ENCODE results near the gene MB. TPM values are rescaled to one million over a fixed set of nuclear protein-coding genes. Genes with fewer than 3 reads are reported as not detected.

Gene MB
- total and polyA plus RNA-seq, 3 donors from 2014 or later, result 0.93 to 62.6 (median 2.2) TPM

DNA sequence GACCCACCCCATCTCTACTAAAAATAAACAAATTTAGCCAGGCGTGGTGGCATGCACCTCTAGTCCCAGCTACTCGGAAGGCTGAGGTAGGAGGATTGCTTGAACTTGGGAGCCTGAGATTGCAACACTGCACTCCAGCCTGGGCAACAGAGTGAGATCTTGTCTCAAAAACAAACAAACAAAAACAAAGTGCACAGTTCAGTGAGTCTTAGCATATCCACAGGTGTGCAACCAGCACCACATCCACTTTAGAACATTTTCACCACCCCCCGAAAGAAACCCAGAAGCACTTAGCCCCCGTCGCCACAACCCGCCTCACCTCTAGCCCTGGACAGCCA lies 27.4 kb downstream of the MB start:
- WGBS, 2 donors, result 91 to 99% methylated on average over 6 of the region's 6 CpGs
- Histone ChIP-seq H3K9me3 (no peaks in the 10 kb centered on the region), H3K36me3 (ENCODE audit: low read depth, missing control alignments) (no peaks in the 10 kb centered on the region), H3K4me3 (no peak overlapping the region), H3K27ac (no peak overlapping the region), H3K4me1 (peaks cover 13% of the 10 kb centered on the region), H3K27me3 (no peaks in the 10 kb centered on the region)
- no peak for DNase-seq
- intact Hi-C loops (cut with DNase I; ENCODE audit: low total_unique reads), result loop anchor here (10.0 kb wide), 2 partner anchors 165 to 235 kb away; no protein-coding TSS in a partner anchor
- TF ChIP-seq, protein P1, sequence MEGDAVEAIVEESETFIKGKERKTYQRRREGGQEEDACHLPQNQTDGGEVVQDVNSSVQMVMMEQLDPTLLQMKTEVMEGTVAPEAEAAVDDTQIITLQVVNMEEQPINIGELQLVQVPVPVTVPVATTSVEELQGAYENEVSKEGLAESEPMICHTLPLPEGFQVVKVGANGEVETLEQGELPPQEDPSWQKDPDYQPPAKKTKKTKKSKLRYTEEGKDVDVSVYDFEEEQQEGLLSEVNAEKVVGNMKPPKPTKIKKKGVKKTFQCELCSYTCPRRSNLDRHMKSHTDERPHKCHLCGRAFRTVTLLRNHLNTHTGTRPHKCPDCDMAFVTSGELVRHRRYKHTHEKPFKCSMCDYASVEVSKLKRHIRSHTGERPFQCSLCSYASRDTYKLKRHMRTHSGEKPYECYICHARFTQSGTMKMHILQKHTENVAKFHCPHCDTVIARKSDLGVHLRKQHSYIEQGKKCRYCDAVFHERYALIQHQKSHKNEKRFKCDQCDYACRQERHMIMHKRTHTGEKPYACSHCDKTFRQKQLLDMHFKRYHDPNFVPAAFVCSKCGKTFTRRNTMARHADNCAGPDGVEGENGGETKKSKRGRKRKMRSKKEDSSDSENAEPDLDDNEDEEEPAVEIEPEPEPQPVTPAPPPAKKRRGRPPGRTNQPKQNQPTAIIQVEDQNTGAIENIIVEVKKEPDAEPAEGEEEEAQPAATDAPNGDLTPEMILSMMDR (IDR thresholded peaks at IDR 0.05), result no peak
- no peak for TF ChIP-seq POLR2A (IDR thresholded peaks at IDR 0.05)

DNA sequence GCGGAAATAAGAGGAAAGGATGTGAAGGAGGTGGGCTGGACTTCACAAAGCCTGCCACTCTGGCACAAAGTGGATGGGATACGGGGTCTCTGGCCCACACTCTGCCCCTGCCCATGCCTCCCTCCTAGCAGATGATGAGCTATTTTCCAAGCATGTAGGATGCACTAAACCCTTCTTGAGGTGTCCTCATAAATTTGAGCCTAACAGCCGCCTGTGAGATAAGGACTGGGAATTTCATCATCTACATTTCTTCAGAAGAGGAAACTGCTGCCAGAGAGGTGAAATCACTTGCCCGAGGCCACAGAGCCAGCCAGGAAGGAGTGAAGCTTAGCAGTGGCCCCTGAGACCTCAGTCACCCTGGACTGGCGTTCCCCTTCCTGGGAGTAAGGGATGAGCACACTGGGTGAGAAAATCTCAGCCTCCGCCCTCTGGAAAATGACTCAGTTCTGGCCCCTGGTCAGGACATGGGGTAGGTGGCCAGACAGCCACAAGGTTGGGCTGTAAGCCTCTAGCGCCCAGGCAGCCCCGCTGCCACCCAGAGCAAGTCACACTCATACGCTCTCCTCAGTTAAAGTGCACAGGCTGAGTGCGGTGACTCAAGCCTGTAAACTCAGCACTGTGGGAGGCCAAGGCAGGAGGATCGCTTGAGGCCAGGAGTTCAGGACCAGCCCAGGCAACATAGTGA lies 27.9 kb downstream of the MB start:
- DNase-seq, result no peak
- Histone ChIP-seq H3K36me3 (ENCODE audit: low read depth, missing control alignments) (no peaks in the 10 kb centered on the region), H3K4me1 (peaks cover 13% of the 10 kb centered on the region), H3K4me3 (no peak overlapping the region), H3K9me3 (no peaks in the 10 kb centered on the region), H3K27me3 (no peaks in the 10 kb centered on the region), H3K27ac (no peak overlapping the region)
- TF ChIP-seq POLR2A (IDR thresholded peaks at IDR 0.05), result no peak
- TF ChIP-seq, protein P1 (IDR thresholded peaks at IDR 0.05), result no peak
- intact Hi-C loops (cut with DNase I; ENCODE audit: low total_unique reads), result loop anchor here (10.0 kb wide), 2 partner anchors 164 to 234 kb away; no protein-coding TSS in a partner anchor
- WGBS, 2 donors, result 65 to 82% methylated on average over 6 to 11 of the region's 11 CpGs

DNA sequence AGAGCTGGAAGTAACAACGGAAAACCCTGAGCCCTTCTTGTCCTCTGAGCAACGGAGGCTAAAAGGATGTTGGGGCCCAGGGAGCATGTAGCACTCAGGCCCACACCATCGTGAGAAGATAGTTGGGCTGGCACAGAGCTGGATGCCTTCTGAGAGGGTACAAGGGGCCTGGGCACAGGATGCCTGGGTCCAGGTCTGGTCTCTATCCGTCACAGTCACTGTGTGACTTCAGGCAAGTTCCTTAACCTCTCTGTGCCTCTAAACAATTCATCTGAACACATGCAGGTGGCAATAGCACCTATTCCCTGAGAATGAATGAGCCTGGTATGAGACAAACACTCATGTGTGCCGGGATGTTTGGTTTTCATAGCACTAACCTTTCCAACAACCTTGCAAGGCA lies 29.2 kb downstream of the MB start:
- Histone ChIP-seq H3K4me3 (no peak overlapping the region), H3K36me3 (ENCODE audit: low read depth, missing control alignments) (no peaks in the 10 kb centered on the region), H3K4me1 (peaks cover 8% of the 10 kb centered on the region), H3K27me3 (no peaks in the 10 kb centered on the region), H3K9me3 (no peaks in the 10 kb centered on the region), H3K27ac (no peak overlapping the region)
- DNase-seq, result no peak
- TF ChIP-seq, protein P1 (IDR thresholded peaks at IDR 0.05), result no peak
- no peak for TF ChIP-seq POLR2A (IDR thresholded peaks at IDR 0.05)
- WGBS, 2 donors, result 75 to 79% methylated on average over 4 to 5 of the region's 5 CpGs
- intact Hi-C loops (cut with DNase I; ENCODE audit: low total_unique reads), result loop anchor here (10.0 kb wide), 2 partner anchors 163 to 233 kb away; no protein-coding TSS in a partner anchor

DNA sequence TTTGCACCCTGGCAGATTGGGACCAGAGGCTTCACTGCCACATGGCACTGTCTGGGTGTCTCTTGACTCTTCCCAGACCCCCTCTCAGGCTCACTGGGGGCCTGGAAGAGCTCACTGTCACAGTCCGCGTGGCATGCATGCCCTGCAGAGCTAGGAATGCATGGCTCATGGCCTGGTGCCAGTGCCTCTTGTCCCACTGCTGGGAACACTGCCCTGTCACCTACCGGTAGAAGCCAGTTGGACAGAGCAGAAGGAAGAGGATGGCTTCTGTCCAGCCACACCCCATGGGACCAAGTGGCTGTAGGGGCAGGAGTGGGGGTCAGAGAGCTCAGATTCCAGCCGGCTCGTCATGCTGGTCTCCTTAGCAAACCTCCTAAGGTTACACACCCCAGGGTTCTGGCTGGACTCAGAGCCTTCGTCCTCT lies 29.7 kb downstream of the MB start:
- no peak overlapping the region for H3K4me3 ChIP-seq
- TF ChIP-seq, protein P1 (IDR thresholded peaks at IDR 0.05), result no peak
- TF ChIP-seq POLR2A (IDR thresholded peaks at IDR 0.05), result no peak
- H3K9me3 ChIP-seq, result no peaks in the 10 kb centered on the region
- peak; percentile 41 for DNase-seq
- H3K27me3 ChIP-seq, result no peaks in the 10 kb centered on the region
- H3K4me1 ChIP-seq, result peaks cover 8% of the 10 kb centered on the region
- WGBS, 2 donors, result 67 to 69% methylated on average over 2 to 6 of the region's 6 CpGs
- no peak overlapping the region for H3K27ac ChIP-seq
- intact Hi-C loops (cut with DNase I; ENCODE audit: low total_unique reads), result loop anchor here (10.0 kb wide), 2 partner anchors 163 to 233 kb away; no protein-coding TSS in a partner anchor
- H3K36me3 ChIP-seq (ENCODE audit: low read depth, missing control alignments), result no peaks in the 10 kb centered on the region

DNA sequence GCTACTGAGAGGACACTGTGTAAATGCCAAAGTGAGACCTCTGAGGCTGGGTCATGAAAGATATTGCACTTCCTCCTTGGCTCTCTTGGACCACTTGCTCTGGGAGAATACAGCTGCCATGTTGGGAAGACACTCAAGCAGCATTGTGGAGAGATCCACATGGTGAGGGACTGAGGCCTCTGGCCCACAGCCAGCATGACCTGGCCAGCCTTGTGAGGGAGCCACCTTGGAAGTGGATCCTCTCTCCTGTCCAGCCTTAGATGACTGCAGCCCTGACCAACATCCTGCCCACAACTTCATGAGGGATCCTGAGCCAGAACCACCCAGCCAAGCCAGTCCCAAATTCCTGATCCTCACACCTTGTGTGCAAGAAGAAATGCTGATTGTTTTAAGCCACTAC lies 30.4 kb downstream of the MB start:
- DNase-seq, result no peak
- peaks cover 5% of the 10 kb centered on the region for H3K4me1 ChIP-seq
- no peaks in the 10 kb centered on the region for H3K9me3 ChIP-seq
- no peak overlapping the region for H3K27ac ChIP-seq
- no peaks in the 10 kb centered on the region for H3K27me3 ChIP-seq
- no peak overlapping the region for H3K4me3 ChIP-seq
- intact Hi-C loops (cut with DNase I; ENCODE audit: low total_unique reads), result loop anchor here (10.0 kb wide), 2 partner anchors 162 to 232 kb away; no protein-coding TSS in a partner anchor
- TF ChIP-seq, protein P1 (IDR thresholded peaks at IDR 0.05), result no peak
- TF ChIP-seq POLR2A (IDR thresholded peaks at IDR 0.05), result no peak
- H3K36me3 ChIP-seq (ENCODE audit: low read depth, missing control alignments), result no peaks in the 10 kb centered on the region

Data from testis (tissue), 3 donors.